GM23338 (cell line): ENCODE measurements around the gene TLR5. TPM values are rescaled to one million over a fixed set of nuclear protein-coding genes. Genes with fewer than 3 reads are reported as not detected.
"Not testable (repeated sequence)": the region's sequence is repeated elsewhere in the genome, so short reads cannot be mapped to it uniquely, and the experiment has no call there.

ENCODE experiments used
- ATAC-seq: fragments of 200-7000 bp; cut with Tn5 transposase; 3 replicates; pipeline ENCODE4 v1.9.1; 2020
- DNase-seq: peaks from one replicate; pipeline ENCODE4 v3.0.0-alpha.2; 2015; ENCODE audit warnings: low spot score
- H2AFZ ChIP-seq: fragments of 200-600 bp; sonication (generic); 2 replicates; pipeline ENCODE4 v1.8.0; 2016; ENCODE audit warnings: antibody characterized with exemption, mild to moderate bottlenecking, moderate library complexity
- H3F3A ChIP-seq: fragments of 200-600 bp; sonication (generic); replicated peaks from 2 replicates; pipeline ENCODE4 v1.8.0; 2017; ENCODE audit warnings: antibody characterized with exemption, mixed run types, low read depth
- H3K27ac ChIP-seq: fragments of 200-600 bp; sonication (generic); 2 replicates; pipeline ENCODE4 v1.6.1; 2016; ENCODE audit warnings: low read depth
- H3K27me3 ChIP-seq: fragments of 200-600 bp; sonication (generic); 2 replicates; pipeline ENCODE4 v1.8.0; 2016; ENCODE audit warnings: mild to moderate bottlenecking, mixed run types, moderate library complexity; ENCODE audit not compliant: insufficient read depth
- H3K36me3 ChIP-seq: fragments of 200-600 bp; sonication (generic); 2 replicates; pipeline ENCODE4 v1.8.0; 2016; ENCODE audit warnings: mild to moderate bottlenecking; ENCODE audit not compliant: insufficient read depth
- H3K4me1 ChIP-seq: fragments of 200-600 bp; sonication (generic); 2 replicates; pipeline ENCODE4 v1.8.0; 2016; ENCODE audit warnings: mild to moderate bottlenecking, moderate library complexity; ENCODE audit not compliant: insufficient read depth
- H3K4me2 ChIP-seq: fragments of 200-600 bp; sonication (generic); 2 replicates; pipeline ENCODE4 v1.7.1; 2017; ENCODE audit warnings: mixed run types
- H3K4me3 ChIP-seq: fragments of 200-600 bp; sonication (generic); 2 replicates; pipeline ENCODE4 v1.6.1; 2016; ENCODE audit warnings: mixed run types
- H3K79me2 ChIP-seq: fragments of 200-600 bp; sonication (generic); replicated peaks from 2 replicates; pipeline ENCODE4 v1.8.0; 2017; ENCODE audit warnings: mild to moderate bottlenecking; ENCODE audit not compliant: insufficient read depth
- H3K9me2 ChIP-seq: fragments of 200-600 bp; sonication (generic); 2 replicates; pipeline ENCODE4 v1.8.0; 2017; ENCODE audit not compliant: insufficient read depth
- H4K20me1 ChIP-seq: fragments of 200-600 bp; sonication (generic); replicated peaks from 2 replicates; pipeline ENCODE4 v1.8.0; 2017; ENCODE audit warnings: mild to moderate bottlenecking; ENCODE audit not compliant: insufficient read depth
- H3K27ac Mint-ChIP-seq: 2 replicates; pipeline ENCODE4 v1.8.0; 2020; ENCODE audit warnings: inconsistent platforms, mild to moderate bottlenecking, moderate library complexity, mixed read lengths
- H3K27me3 Mint-ChIP-seq: 3 replicates; pipeline ENCODE4 v1.8.0; 2022; ENCODE audit warnings: low read depth, mild to moderate bottlenecking, moderate library complexity, mixed read lengths, inconsistent platforms; ENCODE audit not compliant: insufficient read depth, poor library complexity
- H3K36me3 Mint-ChIP-seq: 3 replicates; pipeline ENCODE4 v1.8.0; 2021; ENCODE audit warnings: low read depth, mild to moderate bottlenecking, inconsistent platforms, moderate library complexity, mixed read lengths
- H3K4me1 Mint-ChIP-seq: 3 replicates; pipeline ENCODE4 v1.8.0; 2020; ENCODE audit warnings: mild to moderate bottlenecking, inconsistent platforms, mixed read lengths
- H3K4me3 Mint-ChIP-seq: 3 replicates; pipeline ENCODE4 v1.8.0; 2021; ENCODE audit warnings: moderate library complexity, mild to moderate bottlenecking, inconsistent platforms, mixed read lengths
- H3K9me3 Mint-ChIP-seq: 3 replicates; pipeline ENCODE4 v1.8.0; 2020; ENCODE audit warnings: moderate library complexity, mild to moderate bottlenecking, inconsistent platforms, mixed read lengths
- CREB1 ChIP-seq: fragments of 250-450 bp; sonication (Bioruptor Pico); IDR thresholded peaks from 2 replicates; pipeline ENCODE4 v1.5.0; 2020; ENCODE audit warnings: low read depth, mild to moderate bottlenecking, moderate library complexity
- CTCF ChIP-seq, 2 experiments: fragments of 200-600 bp in 1 of 2; sonication (generic) in 1 of 2; conservative IDR thresholded peaks; 2 replicates each; pipeline versions ENCODE4 v1.5.1 to v1.6.1; 2016 to 2017; ENCODE audit warnings: antibody characterized with exemption in 2 of 2, low read depth in 2 of 2, mild to moderate bottlenecking in 2 of 2, moderate library complexity in 1 of 2
- ETS1 ChIP-seq: IDR thresholded peaks from 2 replicates; pipeline ENCODE4 v1.6.1; 2016; ENCODE audit warnings: antibody characterized with exemption
- polyA plus RNA-seq: library from polyadenylated mRNA; unstranded; fragments of >200 nt; fragmentation: Nextera tagmentation; extraction: Ambion mirVana; gene quantifications from 2 replicates; pipeline ENCODE4 v1.2.1, GENCODE V29; 2016
- total RNA-seq: library from RNA; depleted of rRNA; stranded (reverse); fragments of >200 nt; shearing (Covaris generic); gene quantifications from 2 replicates; pipeline ENCODE4 v1.2.3, GENCODE V29; 2014

Gene TLR5
- total and polyA plus RNA-seq, 2 experiments from 2014 or later = 0.10 to 0.39 TPM

GRCh38 chr1:223175633-223176032 is 32.6 kb upstream of the TLR5 start:
- H3K27me3 Mint-ChIP-seq = peaks cover 5% of the 10 kb centered on the region
- H3K79me2 ChIP-seq = no peaks in the 10 kb centered on the region
- H3K27me3 ChIP-seq = no peaks in the 10 kb centered on the region
- H3K9me2 ChIP-seq = no peaks in the 10 kb centered on the region
- H3K4me1 ChIP-seq = no peaks in the 10 kb centered on the region
- ATAC-seq (no peak), DNase-seq (no peak)
- no peak overlapping the region for H3K4me3 Mint-ChIP-seq
- H3K36me3 Mint-ChIP-seq = no peaks in the 10 kb centered on the region
- no peak overlapping the region for H3K4me3 ChIP-seq
- peaks cover 3% of the 10 kb centered on the region; the same call in 1 of the 3 replicates for H3K9me3 Mint-ChIP-seq
- no peaks in the 10 kb centered on the region for H3K36me3 ChIP-seq
- TF ChIP-seq ETS1 (no peak), CREB1 (CRISPR knock-in tag) (no peak), CTCF (conservative IDR thresholded peaks at IDR 0.05; ENCODE audit: low read depth in 2 of 2) (0 out of 4 replicates have a peak, but pooled peaks of 1 of the 2 experiments have one; percentile 7)
- H3K27ac Mint-ChIP-seq = no peak overlapping the region
- H3K4me1 Mint-ChIP-seq = peaks cover 6% of the 10 kb centered on the region
- no peak overlapping the region for H3K4me2 ChIP-seq
- no peaks in the 10 kb centered on the region for H4K20me1 ChIP-seq
- 0 out of 2 replicates have a peak overlapping the region, but pooled peaks have one; percentile 28 for H2AFZ ChIP-seq
- no peaks in the 10 kb centered on the region for H3F3A ChIP-seq
- H3K27ac ChIP-seq = no peak overlapping the region

- Mint-ChIP-seq H3K36me3 (no peaks in the 10 kb centered on the region), H3K27me3 (peaks cover 5% of the 10 kb centered on the region), H3K4me3 (no peak overlapping the region), H3K9me3 (peaks cover 3% of the 10 kb centered on the region; the same call in 1 of the 3 replicates), H3K4me1 (no peaks in the 10 kb centered on the region; the same call in 2 of the 3 replicates), H3K27ac (no peak overlapping the region)
- Histone ChIP-seq H3K4me3 (no peak overlapping the region), H3K79me2 (no peaks in the 10 kb centered on the region), H3K27me3 (no peaks in the 10 kb centered on the region), H3K36me3 (no peaks in the 10 kb centered on the region), H3K9me2 (no peaks in the 10 kb centered on the region), H4K20me1 (no peaks in the 10 kb centered on the region), H3F3A (no peaks in the 10 kb centered on the region), H2AFZ (no peak overlapping the region), H3K4me2 (no peak overlapping the region), H3K4me1 (no peaks in the 10 kb centered on the region), H3K27ac (no peak overlapping the region)
- DNase-seq (peak; percentile 53), ATAC-seq (peak; percentile 84)
- TF ChIP-seq CREB1 (CRISPR knock-in tag) (no peak), CTCF (conservative IDR thresholded peaks at IDR 0.05; ENCODE audit: low read depth in 2 of 2) (peak; percentile 45 to 76)
Measured at GRCh38 chr1:223175032-223175431, 32.0 kb upstream of the TLR5 start.

GRCh38 chr1:223169458-223169857 is 26.4 kb upstream of the TLR5 start:
- H3K4me1 ChIP-seq, DNase-seq: not testable (repeated sequence)

More at GRCh38 chr1:223169458-223169857, 26.4 kb upstream of the TLR5 start:
- H3K79me2 ChIP-seq, H3K36me3 ChIP-seq, H3K36me3 Mint-ChIP-seq, ATAC-seq, H3K27ac ChIP-seq, H4K20me1 ChIP-seq, H3F3A ChIP-seq, H3K27me3 Mint-ChIP-seq, H2AFZ ChIP-seq, H3K27me3 ChIP-seq, H3K9me2 ChIP-seq, H3K4me3 Mint-ChIP-seq, H3K27ac Mint-ChIP-seq, H3K9me3 Mint-ChIP-seq, H3K4me3 ChIP-seq, H3K4me1 Mint-ChIP-seq, H3K4me2 ChIP-seq: not testable (repeated sequence)
